ENCODE data around the gene C6orf118.

The C6orf118 gene

GRCh38 chr6:165244524-165245247 lies 64.7 kb downstream of the C6orf118 start:
- no peak for DNase-seq

GRCh38 chr6:165243801-165244200 lies 65.6 kb downstream of the C6orf118 start:
- DNase-seq, result no peak

GRCh38 chr6:165236326-165236725 lies 73.1 kb downstream of the C6orf118 start:
- no peak for DNase-seq

GRCh38 chr6:165232731-165233488 lies 76.5 kb downstream of the C6orf118 start:
- DNase-seq, result no peak

- DNase-seq, result peak; percentile 71
These were observed 77.5 kb downstream of the C6orf118 start for GRCh38 chr6:165231581-165232561.

- no peak for DNase-seq
These were observed 78.2 kb downstream of the C6orf118 start for GRCh38 chr6:165231177-165231576.

Measured in retina (tissue), 1 donor.